Neural progenitor cell (in vitro differentiated cells): ENCODE data around the gene C1QTNF3. TPM values are rescaled to one million over a fixed set of nuclear protein-coding genes. Genes with fewer than 3 reads are reported as not detected.

ENCODE experiments used
- DNase-seq: peaks from one replicate; pipeline ENCODE4 v3.0.0-alpha.2; 2016; ENCODE audit warnings: low spot score
- H2AFZ ChIP-seq: fragments of 200-600 bp; sonication (generic); replicated peaks from 2 replicates; pipeline ENCODE4 v1.6.1; 2016; ENCODE audit warnings: antibody characterized with exemption
- H3F3A ChIP-seq: fragments of 200-600 bp; sonication (generic); 2 replicates; pipeline ENCODE4 v1.6.1; 2016; ENCODE audit warnings: antibody characterized with exemption, low read depth
- H3K27ac ChIP-seq: fragments of 200-600 bp; sonication (generic); 2 replicates; pipeline ENCODE4 v1.5.1; 2016; ENCODE audit warnings: mild to moderate bottlenecking
- H3K27me3 ChIP-seq: fragments of 200-600 bp; sonication (generic); 2 replicates; pipeline ENCODE4 v1.6.1; 2016; ENCODE audit warnings: mild to moderate bottlenecking, moderate library complexity
- H3K36me3 ChIP-seq: fragments of 200-600 bp; sonication (generic); 2 replicates; pipeline ENCODE4 v1.5.1; 2016
- H3K4me1 ChIP-seq: fragments of 200-600 bp; sonication (generic); 2 replicates; pipeline ENCODE4 v1.6.1; 2016; ENCODE audit warnings: mixed run types
- H3K4me2 ChIP-seq: fragments of 200-600 bp; sonication (generic); 2 replicates; pipeline ENCODE4 v1.6.1; 2016
- H3K4me3 ChIP-seq: fragments of 200-600 bp; sonication (generic); 2 replicates; pipeline ENCODE4 v1.5.1; 2016
- H3K79me2 ChIP-seq: fragments of 200-600 bp; sonication (generic); 2 replicates; pipeline ENCODE4 v1.6.1; 2016; ENCODE audit warnings: low read depth
- H3K9ac ChIP-seq: fragments of 200-600 bp; sonication (generic); 2 replicates; pipeline ENCODE4 v1.6.1; 2016
- H3K9me3 ChIP-seq: fragments of 200-600 bp; sonication (generic); 2 replicates; pipeline ENCODE4 v1.5.1; 2016; ENCODE audit warnings: low read depth
- H4K20me1 ChIP-seq: fragments of 200-600 bp; sonication (generic); 2 replicates; pipeline ENCODE4 v1.6.1; 2016; ENCODE audit warnings: low read depth
- H3K27ac Mint-ChIP-seq: 3 replicates; pipeline ENCODE4 v1.8.0; 2021; ENCODE audit warnings: mixed read lengths
- H3K27me3 Mint-ChIP-seq: 2 replicates; pipeline ENCODE4 v1.8.0; 2022; ENCODE audit warnings: low read depth, mild to moderate bottlenecking, inconsistent platforms, moderate library complexity, mixed read lengths; ENCODE audit not compliant: insufficient read depth
- H3K36me3 Mint-ChIP-seq: 3 replicates; pipeline ENCODE4 v1.8.0; 2021; ENCODE audit warnings: mixed read lengths
- H3K4me1 Mint-ChIP-seq: 3 replicates; pipeline ENCODE4 v1.8.0; 2021; ENCODE audit warnings: mixed read lengths
- H3K4me3 Mint-ChIP-seq: 3 replicates; pipeline ENCODE4 v1.8.0; 2021; ENCODE audit warnings: mild to moderate bottlenecking, moderate library complexity, mixed read lengths
- H3K9me3 Mint-ChIP-seq: 3 replicates; pipeline ENCODE4 v1.8.0; 2020; ENCODE audit warnings: mixed read lengths
- CTCF ChIP-seq: fragments of 200-600 bp; sonication (generic); IDR thresholded peaks from 2 replicates; pipeline ENCODE4 v1.5.1; 2017; ENCODE audit warnings: antibody characterized with exemption, mild to moderate bottlenecking
- EZH2 ChIP-seq: fragments of 200-600 bp; sonication (generic); IDR thresholded peaks from 2 replicates; pipeline ENCODE4 v1.6.1; 2017; ENCODE audit warnings: antibody characterized with exemption, mild to moderate bottlenecking, moderate library complexity
- EZH2phosphoT487 ChIP-seq: fragments of 200-600 bp; sonication (generic); IDR thresholded peaks from 2 replicates; pipeline ENCODE4 v1.6.1; 2017; ENCODE audit warnings: antibody characterized with exemption
- total RNA-seq: library from RNA; depleted of rRNA; stranded (reverse); fragments of >200 nt; gene quantifications from 2 replicates; pipeline ENCODE4 v1.2.3, GENCODE V29; 2015; ENCODE audit warnings: low replicate concordance

C1QTNF3 gene
- total RNA-seq, 1 donor from 2014 or later, result 4.8 TPM

- H4K20me1 ChIP-seq, result peaks cover 2% of the 10 kb centered on the region
- Mint-ChIP-seq H3K27ac (peak overlapping the region; percentile 89), H3K9me3 (no peaks in the 10 kb centered on the region), H3K27me3 (no peaks in the 10 kb centered on the region), H3K4me3 (no peak overlapping the region), H3K36me3 (peaks cover 15% of the 10 kb centered on the region), H3K4me1 (peaks cover 42% of the 10 kb centered on the region)
- no peak overlapping the region for H3K9ac ChIP-seq
- peaks cover 5% of the 10 kb centered on the region for H3K79me2 ChIP-seq
- H3K4me3 ChIP-seq, result no peak overlapping the region
- H3K4me2 ChIP-seq, result no peak overlapping the region
- H3F3A ChIP-seq, result no peaks in the 10 kb centered on the region
- no peaks in the 10 kb centered on the region for H3K9me3 ChIP-seq
- TF ChIP-seq EZH2phosphoT487 (no peak), CTCF (no peak), EZH2 (no peak)
- no peak overlapping the region for H2AFZ ChIP-seq
- H3K36me3 ChIP-seq, result no peaks in the 10 kb centered on the region
- H3K4me1 ChIP-seq, result peaks cover 28% of the 10 kb centered on the region
- H3K27ac ChIP-seq, result no peak overlapping the region
- no peaks in the 10 kb centered on the region for H3K27me3 ChIP-seq
- DNase-seq, result peak; percentile 29
Observed at GRCh38 chr5:34001241-34001841, 41.7 kb downstream of the C1QTNF3 start.

- no peak overlapping the region for H3K4me3 Mint-ChIP-seq
Observed at GRCh38 chr5:33999978-34000377, 43.0 kb downstream of the C1QTNF3 start.

GRCh38 chr5:33997331-33997983 is 45.6 kb downstream of the C1QTNF3 start:
- no peaks in the 10 kb centered on the region for H3K9me3 Mint-ChIP-seq
- Histone ChIP-seq H3K9me3 (no peaks in the 10 kb centered on the region), H3K27ac (no peak overlapping the region), H3K4me1 (peaks cover 13% of the 10 kb centered on the region), H3K4me3 (no peak overlapping the region), H3K36me3 (no peaks in the 10 kb centered on the region), H2AFZ (no peak overlapping the region), H3K9ac (no peak overlapping the region), H3F3A (no peaks in the 10 kb centered on the region), H3K4me2 (no peak overlapping the region), H4K20me1 (peaks cover 6% of the 10 kb centered on the region), H3K27me3 (no peaks in the 10 kb centered on the region), H3K79me2 (no peaks in the 10 kb centered on the region)
- no peaks in the 10 kb centered on the region for H3K27me3 Mint-ChIP-seq
- peaks cover 9% of the 10 kb centered on the region for H3K36me3 Mint-ChIP-seq
- H3K4me1 Mint-ChIP-seq, result peaks cover 17% of the 10 kb centered on the region
- H3K27ac Mint-ChIP-seq, result no peak overlapping the region
- H3K4me3 Mint-ChIP-seq, result no peak overlapping the region
- TF ChIP-seq EZH2phosphoT487 (no peak), EZH2 (no peak), CTCF (peak; percentile 67)
- DNase-seq, result peak; percentile 58

More at GRCh38 chr5:33999978-34000377, 43.0 kb downstream of the C1QTNF3 start:
- Mint-ChIP-seq H3K27ac (no peak overlapping the region), H3K4me1 (peaks cover 28% of the 10 kb centered on the region), H3K27me3 (no peaks in the 10 kb centered on the region), H3K36me3 (peaks cover 15% of the 10 kb centered on the region), H3K9me3 (no peaks in the 10 kb centered on the region)
- no peaks in the 10 kb centered on the region for H3K36me3 ChIP-seq
- H3K79me2 ChIP-seq, result no peaks in the 10 kb centered on the region
- DNase-seq, result no peak
- H3K4me2 ChIP-seq, result no peak overlapping the region
- no peak overlapping the region for H3K9ac ChIP-seq
- no peak overlapping the region for H3K27ac ChIP-seq
- peaks cover 18% of the 10 kb centered on the region for H3K4me1 ChIP-seq
- H3K4me3 ChIP-seq, result no peak overlapping the region
- no peaks in the 10 kb centered on the region for H3K27me3 ChIP-seq
- peaks cover 6% of the 10 kb centered on the region for H4K20me1 ChIP-seq
- no peaks in the 10 kb centered on the region for H3F3A ChIP-seq
- H3K9me3 ChIP-seq, result no peaks in the 10 kb centered on the region
- TF ChIP-seq EZH2phosphoT487, result no peak
- no peak for TF ChIP-seq CTCF
- no peak for TF ChIP-seq EZH2
- H2AFZ ChIP-seq, result no peak overlapping the region
